Measurements from ENCODE around the gene NEDD9. TPM values are rescaled to one million over a fixed set of nuclear protein-coding genes. Genes with fewer than 3 reads are reported as not detected.

The NEDD9 gene
- total RNA-seq, 4 donors from 2014 or later, result 34.6 to 82.7 (median 72.3) TPM

DNA sequence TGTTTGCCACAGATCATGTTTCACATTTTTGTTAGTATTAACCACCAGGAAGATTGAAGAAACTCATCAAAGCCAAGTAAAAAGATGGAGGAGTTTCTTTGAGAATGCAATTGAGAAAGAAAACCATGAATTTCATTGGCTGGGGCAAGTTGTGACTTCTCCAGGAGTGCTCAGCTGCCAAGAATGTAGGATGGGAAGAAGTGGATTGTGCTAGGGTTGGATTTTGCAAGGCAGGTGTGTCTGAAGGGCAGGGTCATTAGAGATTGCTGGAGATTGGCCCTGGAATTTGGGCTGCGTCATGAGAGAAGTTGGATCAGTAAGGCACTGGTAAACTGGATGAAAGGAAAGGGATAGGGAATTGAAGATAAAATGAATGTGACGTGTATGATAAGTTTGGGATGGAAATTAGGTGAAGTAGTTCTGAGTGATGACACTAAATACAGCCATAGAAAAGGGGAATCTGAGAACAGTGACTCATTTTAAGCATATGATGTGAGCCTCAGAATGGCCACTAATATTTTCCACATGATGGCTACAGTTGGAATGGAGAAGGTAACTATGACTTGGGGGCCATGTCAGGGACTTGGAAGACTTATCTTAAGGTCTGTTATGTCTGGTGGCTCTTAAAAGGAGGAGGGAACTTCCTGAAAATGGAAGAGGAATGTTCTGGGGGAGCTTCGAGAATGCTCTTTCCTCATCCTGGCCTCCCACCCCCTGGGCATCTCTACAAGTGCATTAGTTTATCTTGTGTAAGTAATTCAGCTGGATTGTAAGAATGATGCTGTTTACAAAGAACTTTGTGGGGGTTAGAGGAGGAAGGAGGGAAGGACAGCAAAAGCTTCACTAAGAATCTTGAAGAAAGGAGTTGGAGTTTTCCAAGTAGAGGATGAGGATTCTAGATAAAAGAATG, 93.2 kb downstream of the NEDD9 start:
- in situ Hi-C loops (cut with MboI; ENCODE audit: low pct_ligation_motif_present in 1 of 4, low pct_unique_long_range_greater_than_20kb in 1 of 4, low sequenced_read_pairs in 3 of 4), result no loop called here

DNA sequence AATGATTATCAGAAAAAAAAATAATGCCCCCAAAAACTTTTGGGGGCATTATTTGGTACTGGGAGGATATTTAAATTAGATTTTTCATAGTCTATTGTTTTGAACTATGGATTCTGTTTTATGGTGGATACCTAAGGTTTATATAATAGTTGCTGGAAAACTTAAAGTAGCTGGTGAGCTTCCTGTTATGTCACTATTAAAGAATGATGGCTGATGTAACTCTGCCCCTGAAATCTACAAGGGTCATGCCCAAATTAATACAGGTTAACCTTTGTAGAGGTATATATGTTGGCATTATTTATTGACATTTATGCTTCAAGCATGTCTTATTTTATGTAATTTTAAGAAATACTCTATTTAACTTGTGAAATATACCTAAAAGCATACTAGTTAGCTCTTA, 95.7 kb downstream of the NEDD9 start:
- no peak for DNase-seq
- peaks cover 0 to 11% (median 0%) of the 10 kb centered on the region in 4 donors for H3K36me3 ChIP-seq
- TF ChIP-seq, protein P1, sequence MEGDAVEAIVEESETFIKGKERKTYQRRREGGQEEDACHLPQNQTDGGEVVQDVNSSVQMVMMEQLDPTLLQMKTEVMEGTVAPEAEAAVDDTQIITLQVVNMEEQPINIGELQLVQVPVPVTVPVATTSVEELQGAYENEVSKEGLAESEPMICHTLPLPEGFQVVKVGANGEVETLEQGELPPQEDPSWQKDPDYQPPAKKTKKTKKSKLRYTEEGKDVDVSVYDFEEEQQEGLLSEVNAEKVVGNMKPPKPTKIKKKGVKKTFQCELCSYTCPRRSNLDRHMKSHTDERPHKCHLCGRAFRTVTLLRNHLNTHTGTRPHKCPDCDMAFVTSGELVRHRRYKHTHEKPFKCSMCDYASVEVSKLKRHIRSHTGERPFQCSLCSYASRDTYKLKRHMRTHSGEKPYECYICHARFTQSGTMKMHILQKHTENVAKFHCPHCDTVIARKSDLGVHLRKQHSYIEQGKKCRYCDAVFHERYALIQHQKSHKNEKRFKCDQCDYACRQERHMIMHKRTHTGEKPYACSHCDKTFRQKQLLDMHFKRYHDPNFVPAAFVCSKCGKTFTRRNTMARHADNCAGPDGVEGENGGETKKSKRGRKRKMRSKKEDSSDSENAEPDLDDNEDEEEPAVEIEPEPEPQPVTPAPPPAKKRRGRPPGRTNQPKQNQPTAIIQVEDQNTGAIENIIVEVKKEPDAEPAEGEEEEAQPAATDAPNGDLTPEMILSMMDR (IDR thresholded peaks at IDR 0.05), result no peak
- TF ChIP-seq POLR2AphosphoS5 (IDR thresholded peaks at IDR 0.05) (no peak), POLR2A (IDR thresholded peaks at IDR 0.05) (no peak), EP300 (IDR thresholded peaks at IDR 0.05; ENCODE audit: low read depth) (no peak)
- H3K4me3 ChIP-seq, result no peak overlapping the region
- no peak overlapping the region for H3K27ac ChIP-seq
- H3K4me1 ChIP-seq, result no peaks in the 10 kb centered on the region
- no peaks in the 10 kb centered on the region for H3K9me3 ChIP-seq
- in situ Hi-C loops (cut with MboI; ENCODE audit: low pct_ligation_motif_present in 1 of 4, low pct_unique_long_range_greater_than_20kb in 1 of 4, low sequenced_read_pairs in 3 of 4) (no loop called here), intact Hi-C loops (cut with DNase I; ENCODE audit: low total_unique reads) (no loop called here)
- H3K27me3 ChIP-seq, result no peaks in the 10 kb centered on the region

More for the DNA sequence above, 93.2 kb downstream of the NEDD9 start:
- WGBS, 2 donors (ENCODE audit: low coverage in 1 of 2), result 83 to 90% methylated on average over 3 of the region's 3 CpGs
- Histone ChIP-seq H3K27me3 (no peaks in the 10 kb centered on the region), H3K4me1 (peaks cover 0 to 2% (median 0%) of the 10 kb centered on the region in 4 donors), H3K36me3 (peaks cover 0 to 11% (median 0%) of the 10 kb centered on the region in 4 donors), H3K4me3 (no peak overlapping the region), H3K9me3 (no peaks in the 10 kb centered on the region), H3K27ac (no peak overlapping the region)
- DNase-seq, result no peak
- intact Hi-C loops (cut with DNase I; ENCODE audit: low total_unique reads), result no loop called here
- TF ChIP-seq, protein P1 (IDR thresholded peaks at IDR 0.05), result no peak
- TF ChIP-seq POLR2AphosphoS5 (IDR thresholded peaks at IDR 0.05) (no peak), EP300 (IDR thresholded peaks at IDR 0.05; ENCODE audit: low read depth) (no peak), POLR2A (IDR thresholded peaks at IDR 0.05) (no peak)

Small RNA genes within 50 kb of the gene (small RNA-seq; reads per million reads assigned to genes)
- gene AL136139.1, result 0 reads per million in 4 donors

Other genes with a start within 250 kb of the NEDD9 start
- gene ELOVL2, start 188.4 kb downstream of the NEDD9 start, total RNA-seq, result under 1 TPM in 2 of 4 donors, not detected in 2; 0.14 to 0.16 TPM
- 10 to 100 TPM in 1 of 4 donors, 1 to 10 TPM in 3; 5.7 to 33.8 (median 6.7) TPM for gene SMIM13, start 138.8 kb downstream of the NEDD9 start, total RNA-seq
- gene ERVFRD-1, start 120.9 kb downstream of the NEDD9 start, total RNA-seq, result not detected